HG02840 (cell line): ENCODE measurements around the gene TCTN1.
A peak's percentile ranks its signal among the peaks of the same experiment; 100 is the strongest.
"Not testable (repeated sequence)": the region's sequence is repeated elsewhere in the genome, so short reads cannot be mapped to it uniquely, and the experiment has no call there.

Experiments used
- ATAC-seq: cut with Tn5 transposase; IDR thresholded peaks from one replicate; pipeline ENCODE4 v1.9.1; 2021; ENCODE audit warnings: mild to moderate bottlenecking, moderate library complexity, moderate number of reproducible peaks; ENCODE audit not compliant: unreplicated experiment, low FRiP score

TCTN1 gene

GRCh38 chr12:110613771-110614684 is at the start of gene TCTN1:
TSS of gene TCTN1 (plus strand) at chr12:110614129. CDS start at chr12:110614183, 54 bp downstream.
- peak; percentile 91 for ATAC-seq

DNA sequence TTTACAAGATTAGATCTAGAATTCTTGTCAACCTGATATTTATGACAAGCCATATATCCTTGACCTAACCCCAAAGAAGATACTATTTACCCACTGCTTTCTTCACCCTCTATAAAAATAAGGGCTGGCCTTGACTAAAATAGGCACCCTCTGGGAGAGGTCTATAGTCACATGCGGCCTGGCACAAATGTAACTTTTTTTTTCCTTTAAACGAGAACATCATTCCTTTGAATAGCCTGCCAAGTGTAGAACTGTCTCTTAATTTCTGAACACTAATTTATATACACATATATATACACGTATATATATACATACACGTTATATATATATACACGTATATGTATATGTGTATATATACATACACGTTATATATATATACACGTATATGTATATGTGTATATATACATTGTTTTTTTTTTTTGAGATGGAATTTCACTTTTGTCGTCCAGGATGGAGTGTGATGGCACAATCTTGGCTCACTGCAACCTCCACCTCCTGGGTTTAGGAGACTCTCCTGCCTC is 49.4 kb upstream of the TCTN1 start:
- no peak for ATAC-seq

- ATAC-seq: no peak
Observed at GRCh38 chr12:110565894-110566871, 47.7 kb upstream of the TCTN1 start.

GRCh38 chr12:110566993-110567392 is 46.9 kb upstream of the TCTN1 start:
- no peak for ATAC-seq

- no peak for ATAC-seq
Observed at GRCh38 chr12:110568752-110569151, 45.2 kb upstream of the TCTN1 start.

DNA sequence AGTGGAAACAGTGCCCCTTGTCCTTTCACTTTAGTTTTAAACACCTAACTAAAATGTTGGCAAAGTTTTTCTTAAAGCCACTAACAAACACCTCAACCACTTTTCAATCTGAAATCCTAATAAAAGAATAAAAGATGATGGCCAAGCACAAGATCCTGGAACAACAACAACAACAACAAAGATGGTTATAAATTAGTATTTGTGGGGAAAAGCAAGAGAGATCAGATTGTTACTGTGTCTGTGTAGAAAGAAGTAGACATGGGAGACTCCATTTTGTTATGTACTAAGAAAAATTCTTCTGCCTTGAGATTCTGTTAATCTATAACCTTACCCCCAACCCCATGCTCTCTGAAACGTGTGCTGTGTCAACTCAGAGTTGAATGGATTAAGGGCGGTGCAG is 44.1 kb upstream of the TCTN1 start:
- not testable (repeated sequence) for ATAC-seq

DNA sequence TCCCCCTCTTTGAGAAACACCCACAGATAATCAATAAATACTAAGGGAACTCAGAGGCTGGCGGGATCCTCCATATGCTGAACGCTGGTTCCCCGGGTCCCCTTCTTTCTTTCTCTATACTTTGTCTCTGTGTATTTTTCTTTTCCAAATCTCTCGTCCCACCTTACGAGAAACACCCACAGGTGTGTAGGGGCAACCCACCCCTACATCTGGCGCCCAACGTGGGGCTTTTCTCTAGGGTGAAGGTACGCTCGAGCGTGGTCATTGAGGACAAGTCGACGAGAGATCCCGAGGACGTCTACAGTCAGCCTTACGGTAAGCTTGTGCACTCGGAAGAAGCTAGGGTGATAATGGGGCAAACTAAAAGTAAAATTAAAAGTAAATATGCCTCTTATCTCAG is 43.1 kb upstream of the TCTN1 start:
- not testable (repeated sequence) for ATAC-seq

DNA sequence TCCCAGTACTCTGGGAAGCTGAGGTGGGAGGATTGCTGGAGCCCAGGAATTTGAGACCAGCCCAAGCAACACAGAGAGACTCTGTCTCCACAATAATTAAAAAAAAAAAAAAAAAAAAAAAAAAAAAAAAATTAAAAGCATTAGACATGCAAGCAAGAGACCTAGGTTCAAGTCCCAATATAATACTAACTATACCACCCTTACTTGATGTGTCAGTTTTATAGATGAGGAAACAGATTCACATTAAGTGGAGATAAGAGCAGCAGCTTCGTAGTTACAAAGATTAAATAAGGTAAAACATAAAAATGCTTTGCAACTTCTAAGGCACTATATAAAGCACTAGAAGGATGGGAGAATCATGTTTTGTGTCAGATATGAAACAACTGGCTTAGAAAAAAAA is 39.9 kb upstream of the TCTN1 start:
- no peak for ATAC-seq

GRCh38 chr12:110574717-110575230 is 39.2 kb upstream of the TCTN1 start:
- ATAC-seq: not testable (repeated sequence)

DNA sequence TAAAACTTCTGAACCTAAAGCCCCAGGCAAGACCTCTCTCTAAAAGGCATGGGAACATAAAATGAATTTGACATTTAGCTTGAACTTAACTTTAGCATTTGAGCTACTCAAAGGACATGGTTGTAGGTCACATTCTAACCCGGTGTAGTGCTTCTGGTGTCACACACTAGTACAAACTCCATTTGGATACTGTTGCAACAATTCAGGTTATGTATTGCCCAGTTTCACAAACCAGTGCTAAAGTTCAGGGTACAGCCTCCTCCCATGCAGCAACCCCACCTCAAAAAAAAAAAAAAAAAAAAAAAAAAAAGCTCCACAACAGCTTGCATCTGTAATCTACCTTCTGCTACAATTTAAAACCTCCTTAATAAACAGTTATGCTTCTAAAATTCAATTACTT is 38.6 kb upstream of the TCTN1 start:
- no peak for ATAC-seq

- no peak for ATAC-seq
Observed at GRCh38 chr12:110576504-110576903, 37.4 kb upstream of the TCTN1 start.

DNA sequence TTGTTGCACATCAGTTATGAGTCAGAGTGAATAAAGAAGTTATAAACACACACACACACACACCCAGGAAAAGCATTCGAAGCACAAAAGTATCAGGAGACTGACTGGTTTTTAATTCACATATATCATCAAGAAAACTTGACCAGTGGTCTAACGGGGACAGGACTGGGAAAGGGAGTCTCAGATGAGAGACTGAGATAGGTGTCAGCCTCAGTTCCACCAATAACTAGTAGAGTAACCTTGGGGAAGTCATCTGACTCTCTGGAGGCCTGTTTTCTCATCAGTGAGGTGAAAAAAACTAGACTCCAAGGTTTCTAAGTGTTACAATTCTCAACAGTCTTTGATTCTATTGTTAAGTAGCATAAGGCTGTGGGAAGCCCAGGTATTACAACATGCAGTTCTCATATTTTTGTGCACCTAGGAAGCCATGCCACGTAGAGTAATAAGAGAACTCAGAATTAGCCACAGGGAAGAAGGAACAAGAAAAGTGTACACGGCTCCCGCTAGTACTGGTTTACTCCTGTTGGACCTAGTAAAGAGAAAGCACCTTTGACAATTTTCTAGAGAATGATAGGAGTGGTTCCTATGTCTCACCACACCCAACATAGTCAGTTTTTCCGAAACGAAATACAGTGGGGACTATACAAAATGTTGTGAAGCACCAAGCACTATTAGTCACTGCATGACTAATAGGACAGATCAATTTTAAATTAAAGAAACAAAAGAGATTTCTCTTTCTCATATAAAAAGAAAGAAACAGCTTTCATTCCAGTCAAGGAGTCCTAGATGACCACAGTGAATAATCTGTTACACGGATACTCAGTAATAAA is 35.9 kb upstream of the TCTN1 start:
- ATAC-seq: no peak

DNA sequence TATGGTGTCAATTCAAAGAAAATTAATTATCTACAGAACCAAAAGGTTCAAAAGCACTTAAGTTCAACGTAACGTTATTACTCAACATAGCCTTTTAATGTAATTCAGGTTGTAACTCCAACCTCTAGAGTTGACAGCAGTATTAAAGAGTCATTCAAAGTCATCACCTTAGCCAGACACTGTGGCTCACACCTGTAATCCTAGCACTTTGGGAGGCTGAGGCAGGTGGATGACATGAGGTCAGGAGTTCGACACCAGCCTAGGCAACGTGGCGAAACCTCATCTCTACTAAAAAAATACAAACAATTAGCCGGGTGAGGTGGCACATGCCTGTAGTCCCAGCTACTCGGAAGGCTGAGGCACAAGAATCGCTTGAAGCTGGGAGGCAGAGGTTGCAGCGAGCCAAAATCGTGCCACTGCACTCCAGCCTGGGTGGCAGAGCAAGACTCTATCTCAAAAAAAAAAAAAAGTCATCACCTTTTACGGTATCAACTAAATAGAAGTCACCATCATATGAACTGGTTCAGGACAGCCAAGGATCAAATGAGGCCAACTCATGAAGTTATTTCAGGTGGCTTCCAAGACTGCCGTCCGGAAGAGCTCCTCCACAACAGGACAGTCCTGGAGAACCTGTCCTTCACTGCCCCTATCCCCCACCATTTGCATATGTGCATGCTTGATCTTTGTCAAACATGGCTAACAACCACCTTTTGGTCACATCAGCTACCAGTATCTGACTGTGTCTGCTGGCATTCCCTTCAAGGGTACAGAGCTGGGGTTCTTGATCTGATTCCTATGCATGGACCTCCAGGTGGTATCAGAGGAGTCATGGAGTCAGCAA is 35.0 kb upstream of the TCTN1 start:
- no peak for ATAC-seq

GRCh38 chr12:110579535-110580253 is 34.2 kb upstream of the TCTN1 start:
- ATAC-seq: no peak

DNA sequence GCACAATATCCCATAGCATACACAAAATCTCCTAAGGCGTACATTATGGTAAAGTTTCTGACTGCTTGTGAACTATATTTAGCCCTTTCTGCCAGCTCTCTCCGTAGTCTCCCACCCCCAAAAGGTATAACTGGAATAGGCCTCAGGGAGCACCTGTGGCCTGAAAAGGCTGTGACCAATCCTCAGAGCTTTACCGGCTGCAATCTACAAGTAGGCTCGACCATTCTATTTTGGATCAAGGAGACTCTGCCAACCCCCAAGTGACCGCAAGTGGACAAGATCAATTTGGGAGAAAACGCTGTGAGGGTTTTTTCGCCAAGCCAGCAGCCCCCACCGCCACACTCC is 32.0 kb upstream of the TCTN1 start:
- no peak for ATAC-seq

- peak; percentile 42 for ATAC-seq
Observed at GRCh38 chr12:110582276-110583136, 31.4 kb upstream of the TCTN1 start.
